SW 1271 (cell line): ENCODE results near the gene GRK5.

Experiments
- DNase-seq, 2 experiments: peaks; one replicate each; lab custom pipeline; 2025; lab: John Stamatoyannopoulos, UW

Gene GRK5

DNA sequence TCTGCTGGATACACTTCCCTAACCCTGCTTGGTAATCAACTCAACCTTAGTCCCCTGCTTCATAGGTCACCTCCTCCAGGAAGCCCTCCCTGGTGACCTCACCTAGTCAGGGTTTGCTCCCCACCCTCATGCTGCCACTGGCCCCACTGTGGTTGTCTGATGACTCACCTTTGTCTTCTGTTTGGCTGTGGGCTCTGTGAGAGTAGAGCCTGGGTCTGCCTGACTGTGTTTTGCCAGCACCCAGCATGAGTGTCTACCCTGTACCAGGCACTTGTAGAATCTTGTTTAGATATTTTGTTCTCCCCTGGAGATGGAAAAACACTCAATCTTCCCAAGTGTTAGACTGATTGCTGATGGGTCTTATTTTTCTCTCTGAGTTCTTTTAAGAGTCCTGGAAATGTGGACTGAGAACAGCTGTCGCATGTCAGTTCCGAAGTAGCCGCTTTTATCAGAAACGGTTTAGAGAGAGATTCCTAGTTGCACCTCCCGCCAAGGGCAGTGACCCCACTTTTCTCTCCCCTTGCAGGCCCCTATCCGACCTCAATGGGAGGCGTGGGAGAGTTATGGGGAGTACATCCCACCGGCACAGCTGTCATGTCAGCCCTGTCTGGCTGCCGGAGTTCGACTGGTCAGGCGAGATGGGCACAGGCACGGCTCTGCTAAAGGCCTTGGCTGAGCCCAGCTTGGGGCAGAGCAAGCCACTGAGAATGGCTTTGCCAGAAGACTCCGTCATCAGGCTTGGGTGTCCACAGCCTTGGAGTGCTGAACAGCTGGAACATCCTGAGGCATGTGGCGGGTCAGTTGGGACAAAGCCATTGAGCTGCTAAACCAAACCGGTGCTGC, 134.3 kb downstream of the GRK5 start:
- no peak for DNase-seq

DNA sequence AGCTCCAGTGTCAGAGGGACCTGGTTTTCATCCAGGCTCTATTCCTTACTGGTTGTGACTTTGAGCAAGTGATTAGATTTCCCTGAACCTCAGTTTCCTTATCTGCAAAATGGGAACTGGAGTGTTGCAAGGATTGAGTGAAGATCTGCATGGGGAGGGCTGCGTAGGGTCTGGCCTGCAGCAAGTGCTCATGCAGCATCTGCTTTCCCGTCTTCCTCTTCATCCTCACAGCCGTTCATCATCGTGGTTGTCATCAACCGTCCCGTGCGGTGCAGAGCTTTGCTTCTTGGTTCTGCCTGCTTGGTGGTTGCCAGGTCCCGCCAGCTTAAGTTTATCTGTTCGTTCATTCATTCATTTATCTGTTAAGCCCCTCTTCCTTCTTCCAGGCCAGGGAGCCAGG, 135.0 kb downstream of the GRK5 start:
- no peak for DNase-seq

DNA sequence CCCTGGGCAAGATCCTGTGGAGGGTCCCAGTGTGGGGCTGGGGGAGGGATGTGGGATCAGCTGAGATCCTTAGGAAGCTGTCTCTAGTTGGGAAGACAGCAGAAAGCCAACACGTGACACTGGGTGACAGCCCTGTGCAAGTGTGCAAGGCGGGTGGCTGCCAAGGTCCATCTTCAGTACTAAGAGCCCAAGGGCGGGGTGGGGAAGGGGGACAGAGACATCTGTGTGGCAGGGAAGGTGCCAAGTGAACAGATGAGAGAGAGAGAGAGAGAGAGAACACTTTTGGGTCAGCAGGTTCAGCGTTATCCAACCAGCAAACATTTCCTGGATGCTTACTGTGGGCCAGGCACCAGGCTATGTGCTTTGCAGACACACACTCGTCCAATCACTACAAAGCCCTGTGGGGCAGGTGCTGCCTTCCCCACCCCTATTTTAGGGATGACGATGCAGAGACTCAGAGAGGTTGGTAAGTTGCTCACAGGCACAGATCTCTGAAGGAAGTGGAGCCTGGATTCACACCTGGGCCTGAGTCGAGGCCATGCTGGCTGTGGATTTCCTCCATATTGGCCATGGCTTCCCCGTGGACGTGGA, 135.7 kb downstream of the GRK5 start:
- DNase-seq, result no peak

DNA sequence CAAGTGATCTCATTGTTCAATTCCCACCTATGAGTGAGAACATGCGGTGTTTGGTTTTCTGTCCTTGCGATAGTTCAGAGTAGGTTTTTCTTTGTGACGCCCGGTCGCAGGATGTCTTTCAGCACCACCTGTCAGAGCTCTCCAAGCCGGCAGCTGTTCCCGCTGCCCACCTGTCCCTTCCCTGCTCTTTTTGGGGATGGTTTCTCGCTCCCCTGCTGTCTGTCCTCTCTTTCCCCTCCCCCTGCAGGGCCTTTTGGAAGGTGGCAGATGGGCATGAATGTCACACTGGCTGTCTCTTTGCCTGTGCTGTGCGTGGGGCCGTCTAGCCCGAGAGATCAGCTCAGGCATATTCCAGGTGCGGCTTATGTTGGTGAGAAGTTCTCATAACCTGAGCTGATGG, 137.0 kb downstream of the GRK5 start:
- DNase-seq, result no peak

DNA sequence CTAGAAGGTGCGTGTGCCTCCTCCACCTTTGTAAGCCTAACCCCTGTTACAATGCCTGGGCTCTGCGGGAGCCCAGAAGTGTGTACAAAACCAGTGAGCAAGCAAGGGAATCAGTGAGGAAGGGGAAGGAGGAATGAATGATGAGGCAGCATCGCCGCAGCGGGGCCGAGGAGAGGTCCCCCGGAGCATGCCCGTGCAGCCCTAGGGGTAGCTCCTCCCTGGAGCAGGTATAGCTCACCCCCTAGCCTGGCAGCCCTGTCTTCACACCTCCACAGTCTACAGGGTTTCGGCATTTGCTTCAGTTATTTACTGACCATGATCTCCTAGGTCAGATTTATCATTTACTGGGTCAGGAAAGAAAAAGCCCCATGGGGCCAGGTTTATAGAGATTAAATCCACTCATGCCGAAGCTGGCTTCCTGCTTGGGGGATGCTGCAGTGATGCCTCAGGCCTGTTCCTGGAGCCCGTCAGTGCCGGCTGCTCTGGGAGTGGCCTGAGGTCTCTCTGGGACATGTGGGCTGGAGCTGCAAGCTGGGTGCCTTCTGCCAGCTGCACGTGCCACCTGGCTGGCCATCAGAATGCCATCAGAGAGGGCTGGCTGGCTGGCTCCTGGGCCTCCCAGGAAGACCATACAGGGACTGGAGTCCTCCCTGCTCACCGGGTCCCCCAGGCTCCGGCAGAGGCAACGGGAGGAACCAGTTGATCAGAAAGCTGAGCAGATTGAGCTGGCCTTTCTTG, 138.9 kb downstream of the GRK5 start:
- no peak for DNase-seq

DNA sequence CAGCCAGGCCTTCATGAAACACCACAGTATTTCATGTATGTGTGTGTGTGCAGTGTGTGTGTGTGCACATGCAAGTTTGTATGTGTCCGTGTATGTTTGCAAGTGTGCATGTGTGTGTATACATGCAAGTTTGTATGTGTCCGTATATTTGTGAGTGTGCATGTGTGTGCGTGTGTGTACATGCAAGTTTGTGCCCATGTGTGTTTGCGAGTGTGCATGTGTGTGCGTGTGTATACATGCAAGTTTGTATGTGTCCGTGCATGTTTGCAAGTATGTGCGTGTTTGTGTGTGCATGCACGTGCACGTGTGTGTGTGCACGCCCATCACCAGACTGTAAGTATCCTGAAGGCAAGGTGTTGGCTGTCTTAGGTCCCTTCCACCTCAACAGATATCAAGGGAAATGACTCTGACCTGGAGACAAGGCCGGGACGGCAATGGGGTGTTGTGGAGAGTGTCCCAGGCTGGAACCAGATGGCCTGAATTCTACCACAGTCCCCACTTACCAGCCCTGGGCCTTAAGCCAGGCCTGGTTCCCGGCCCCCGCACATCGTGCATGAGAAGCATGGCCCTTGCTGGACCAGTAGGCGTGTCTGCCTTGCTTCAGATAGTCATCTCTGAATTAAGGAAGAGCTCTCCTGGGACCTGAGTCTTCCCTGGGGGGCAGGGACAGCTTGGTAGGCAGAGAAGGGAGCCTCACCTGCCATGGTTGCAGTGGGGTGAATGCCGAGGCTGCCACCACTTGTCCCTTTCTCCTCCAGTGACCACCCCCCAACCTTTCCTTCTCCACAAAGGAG, 140.0 kb downstream of the GRK5 start:
- no peak for DNase-seq

DNA sequence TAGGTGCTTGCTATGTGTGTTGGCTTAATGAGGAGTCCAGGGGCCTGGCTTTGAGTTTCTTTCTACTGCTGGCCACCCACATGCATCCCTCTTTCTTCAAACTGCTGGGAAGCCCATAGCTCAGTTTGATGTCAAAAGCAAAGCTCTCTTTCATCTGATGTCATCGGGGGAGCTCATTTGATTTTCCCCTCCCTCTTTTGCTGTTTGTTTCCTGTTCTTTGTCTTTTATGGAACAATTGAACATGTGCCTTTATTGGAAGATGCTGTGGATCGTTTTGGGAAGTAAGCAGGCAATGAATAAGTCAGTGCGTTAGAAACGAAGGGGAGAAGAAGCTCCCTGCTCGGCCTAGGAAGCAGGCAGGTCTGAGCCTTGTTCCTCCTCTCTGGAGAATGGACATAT, 140.7 kb downstream of the GRK5 start:
- DNase-seq, result no peak

DNA sequence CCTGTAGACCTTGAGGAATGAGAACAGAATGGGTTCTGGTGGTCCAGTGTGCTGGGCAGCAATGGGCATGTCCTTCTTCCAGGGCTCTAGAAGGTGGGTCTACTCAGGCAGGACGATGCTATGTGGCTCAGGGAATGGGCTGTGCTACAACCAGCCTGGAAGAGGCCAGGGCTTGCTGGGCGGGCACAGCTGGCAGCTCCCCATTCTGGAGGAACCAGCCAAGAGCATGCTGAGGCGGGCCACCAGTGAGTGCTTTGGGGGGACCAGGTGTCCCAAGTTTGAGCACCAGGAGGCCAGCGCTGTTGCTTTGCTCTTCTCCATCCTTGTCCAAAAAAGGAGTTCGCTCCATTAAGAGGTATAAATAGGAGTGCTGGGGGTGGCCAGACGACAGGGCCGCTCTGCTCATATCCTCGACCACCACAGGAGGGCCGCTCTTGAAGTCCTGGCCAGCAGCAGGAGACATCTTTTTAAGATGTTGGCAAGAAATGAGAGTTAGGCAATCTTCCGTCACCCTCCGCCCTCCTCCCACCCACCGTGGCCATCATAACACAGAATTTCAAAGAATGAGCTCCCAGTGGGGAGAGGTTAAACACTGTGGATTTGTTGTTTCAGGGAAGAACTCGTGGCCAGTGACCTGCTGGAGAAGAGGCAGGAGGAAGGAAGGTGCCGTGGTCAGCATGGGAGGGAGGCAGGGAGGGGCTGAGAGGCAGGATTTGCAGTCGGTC, 141.3 kb downstream of the GRK5 start:
- DNase-seq, result no peak

DNA sequence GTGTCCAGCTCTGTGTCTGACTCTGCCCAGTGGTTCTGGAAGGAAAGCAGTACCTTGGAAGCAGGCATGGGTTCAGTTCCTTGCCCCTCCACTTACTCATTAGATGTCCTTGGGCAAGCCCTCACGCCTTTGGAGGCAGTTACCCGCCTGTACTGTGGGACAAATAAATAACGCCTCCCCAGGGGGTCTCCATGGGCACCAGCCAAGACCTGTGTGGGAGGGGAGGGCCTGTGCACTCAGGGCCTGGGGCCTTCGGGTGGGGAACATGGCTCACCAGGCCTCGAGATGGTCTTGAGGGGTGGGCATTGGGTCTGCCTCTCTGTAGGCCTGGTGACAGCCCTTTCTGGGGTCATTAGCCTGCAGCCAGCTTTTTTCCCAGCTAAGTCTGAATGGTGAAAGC, 142.0 kb downstream of the GRK5 start:
- DNase-seq, result no peak

DNA sequence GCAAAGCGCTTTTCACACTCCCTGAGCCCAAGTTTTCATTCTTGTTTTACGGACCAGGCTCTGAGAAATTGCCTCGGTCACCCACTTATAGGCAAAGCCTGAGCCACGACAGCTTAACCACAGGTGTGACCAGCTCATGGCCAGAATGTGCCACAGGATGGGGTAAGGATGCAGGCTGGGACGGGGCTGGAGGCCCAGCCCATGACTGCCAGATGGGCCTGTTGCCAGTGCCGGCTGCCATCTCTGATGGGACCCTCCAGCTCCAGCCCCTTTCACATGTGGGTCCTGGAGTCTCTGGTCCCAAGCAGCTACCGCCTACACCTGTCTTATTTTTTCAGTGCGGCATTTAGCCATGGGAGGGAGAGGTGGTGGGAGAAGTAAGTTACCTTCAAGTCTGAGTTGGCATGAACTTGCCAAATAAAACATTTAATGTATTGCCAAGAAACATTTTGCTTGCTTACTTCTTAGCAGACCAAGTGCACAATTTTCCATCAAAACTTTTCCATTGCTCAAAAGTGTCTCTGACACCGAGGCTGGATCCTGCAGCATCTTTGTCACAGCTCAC, 142.6 kb downstream of the GRK5 start:
- no peak for DNase-seq

DNA sequence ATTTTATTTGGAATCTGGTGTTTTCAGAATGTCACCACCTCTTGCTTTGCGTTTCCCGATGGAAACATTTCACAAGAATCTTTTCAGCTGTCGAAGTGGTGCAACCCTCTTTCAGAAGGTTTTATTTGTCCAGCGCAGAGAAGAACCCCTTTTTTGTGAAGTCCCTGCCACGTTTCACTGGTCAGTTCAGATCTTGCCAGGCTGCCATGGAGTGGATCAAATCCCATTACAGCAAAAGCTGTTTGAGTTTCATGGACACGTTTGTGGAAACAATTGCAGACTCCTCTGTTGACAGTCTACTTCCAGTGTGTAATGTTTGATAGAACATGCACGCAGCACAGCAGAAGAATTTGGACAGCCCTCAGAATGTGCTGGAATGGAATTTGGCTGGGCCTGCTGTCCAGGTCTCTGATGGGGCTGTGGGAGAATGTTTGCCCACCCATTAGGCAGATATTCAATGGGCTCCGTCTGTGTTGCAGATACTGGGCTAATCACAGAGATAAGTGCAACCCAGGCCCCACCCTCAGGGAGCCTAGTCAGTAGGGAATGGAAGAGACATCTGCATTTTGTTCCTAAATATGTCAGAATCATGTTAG, 143.2 kb downstream of the GRK5 start:
- DNase-seq, result no peak

DNA sequence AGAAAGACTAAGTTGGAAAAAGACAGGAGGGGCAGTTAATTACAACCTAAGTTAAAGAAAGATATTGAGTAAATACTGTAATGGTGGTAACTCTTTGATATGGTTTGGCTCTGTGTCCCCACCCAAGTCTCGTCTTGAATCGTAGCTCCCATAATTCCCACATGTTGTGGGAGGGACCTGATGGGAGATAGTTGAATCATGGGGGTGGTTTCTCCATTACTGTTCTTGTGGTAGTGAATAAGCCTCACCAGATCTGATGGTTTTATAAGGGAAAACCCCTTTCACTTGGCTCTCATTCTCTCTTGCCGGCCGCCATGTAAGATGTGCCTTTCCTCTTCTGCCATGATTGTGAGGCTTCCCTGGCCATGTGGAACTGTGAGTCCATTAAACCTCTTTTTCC, 143.8 kb downstream of the GRK5 start:
- DNase-seq, result no peak

DNA sequence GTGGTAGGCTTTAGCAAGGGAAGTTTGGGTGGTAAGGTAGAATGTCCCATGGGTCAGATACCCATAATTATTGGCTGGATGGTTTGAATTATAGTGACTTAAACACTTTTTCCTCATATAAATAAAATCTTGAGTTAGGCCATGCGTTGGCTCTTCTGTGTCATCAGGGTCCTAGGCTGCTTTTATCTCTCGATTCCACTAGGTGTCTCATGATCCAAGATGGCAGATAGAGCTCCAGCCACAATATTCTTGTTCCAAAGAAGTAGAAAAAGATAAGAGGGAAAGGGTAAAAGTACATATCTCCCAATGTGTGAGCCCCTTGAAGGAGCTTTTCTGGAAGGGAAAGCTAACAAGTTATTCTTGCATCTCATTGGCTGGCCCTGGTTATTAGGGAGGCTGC, 144.7 kb downstream of the GRK5 start:
- no peak for DNase-seq

DNA sequence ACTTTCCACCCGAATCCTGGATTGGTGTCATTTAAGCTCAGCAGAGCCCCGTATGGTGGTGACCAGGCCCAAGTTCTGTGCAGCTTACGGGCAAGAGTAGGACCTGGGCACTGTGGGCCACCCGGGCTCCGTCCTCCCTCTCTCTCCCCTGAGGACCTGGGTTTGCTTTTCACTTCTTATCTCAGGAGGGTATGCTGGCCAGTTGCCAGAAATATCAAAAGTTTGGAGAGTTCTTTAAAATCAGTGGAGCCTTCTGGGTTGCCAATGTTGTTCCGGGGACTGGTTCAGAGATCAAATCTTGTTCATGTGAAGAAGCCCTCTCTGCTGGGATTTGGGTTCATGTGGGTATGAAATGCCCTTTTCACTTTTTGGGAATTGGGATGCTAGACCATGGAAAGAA, 145.4 kb downstream of the GRK5 start:
- DNase-seq, result no peak

DNA sequence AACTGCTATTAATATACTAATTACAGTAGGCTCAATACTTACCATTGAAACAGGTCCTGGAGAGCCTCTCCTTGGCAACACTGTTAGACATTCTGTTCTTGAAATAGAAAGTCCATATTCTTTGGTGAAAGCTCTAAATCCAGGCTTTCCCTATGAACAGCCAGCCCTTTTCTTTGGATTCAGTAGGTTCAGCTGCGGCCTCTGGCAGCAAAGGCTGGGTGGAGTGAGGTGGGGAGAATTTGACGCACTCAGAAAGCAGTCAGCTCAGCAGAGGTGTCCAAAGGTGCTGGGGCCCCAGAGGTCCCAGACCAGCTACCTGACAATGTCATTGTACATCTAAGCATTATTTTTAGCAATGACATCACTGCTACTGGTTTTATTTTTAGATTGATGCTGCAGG, 146.1 kb downstream of the GRK5 start:
- no peak for DNase-seq

DNA sequence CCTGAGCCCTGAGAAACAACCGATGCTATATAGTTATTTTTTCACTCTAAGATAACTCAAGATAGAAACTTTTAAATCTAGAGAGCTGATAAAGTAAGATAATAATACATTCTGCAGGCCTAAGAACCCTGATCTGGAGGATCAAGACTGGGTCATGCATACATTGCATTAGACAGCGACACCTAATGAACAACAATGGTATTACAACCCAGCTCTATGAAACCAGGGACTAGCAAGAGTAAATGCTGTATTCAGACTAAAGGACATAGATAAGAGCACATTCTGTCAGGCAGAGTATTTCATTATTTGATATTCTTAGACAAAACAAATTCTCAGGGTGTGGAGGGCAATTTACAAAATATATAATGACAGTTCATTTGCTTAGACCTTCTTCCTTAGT, 148.6 kb downstream of the GRK5 start:
- no peak for DNase-seq

DNA sequence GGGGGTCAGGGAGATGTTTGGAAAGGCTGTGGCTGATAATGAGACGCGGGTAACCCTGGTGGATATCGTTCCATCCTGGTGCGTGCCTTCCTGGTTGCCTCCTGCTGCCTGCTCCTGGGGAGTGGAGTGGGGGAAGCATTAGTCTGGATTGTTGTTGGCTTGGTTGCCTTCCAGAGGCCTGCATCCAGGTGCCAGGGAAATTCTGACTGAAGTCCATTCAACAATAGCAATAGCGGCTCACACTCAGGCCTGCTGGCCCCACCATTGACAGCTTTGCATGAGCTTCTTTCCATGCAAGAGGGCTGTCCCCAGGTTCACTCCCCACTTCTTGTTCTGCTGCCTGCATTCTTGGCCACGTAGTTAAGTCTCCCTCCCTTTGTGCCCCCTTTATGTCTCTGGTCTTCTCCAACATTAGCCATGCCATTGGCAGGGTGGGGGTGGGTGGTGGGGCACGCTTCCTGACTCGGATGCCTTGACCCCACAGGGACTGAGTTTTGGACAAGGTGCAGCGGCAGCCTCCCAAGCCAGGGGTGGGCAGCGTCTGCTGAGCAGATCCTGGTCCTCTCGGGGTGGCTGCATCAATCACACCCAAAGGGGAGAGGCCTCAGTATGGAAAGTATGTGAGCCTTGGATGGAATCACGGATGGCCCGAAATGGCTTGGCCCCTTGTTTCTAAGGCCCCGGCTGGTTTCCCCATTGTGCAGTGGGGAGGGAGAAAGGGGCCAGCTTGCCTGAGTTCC, 150.2 kb downstream of the GRK5 start:
- no peak for DNase-seq

DNA sequence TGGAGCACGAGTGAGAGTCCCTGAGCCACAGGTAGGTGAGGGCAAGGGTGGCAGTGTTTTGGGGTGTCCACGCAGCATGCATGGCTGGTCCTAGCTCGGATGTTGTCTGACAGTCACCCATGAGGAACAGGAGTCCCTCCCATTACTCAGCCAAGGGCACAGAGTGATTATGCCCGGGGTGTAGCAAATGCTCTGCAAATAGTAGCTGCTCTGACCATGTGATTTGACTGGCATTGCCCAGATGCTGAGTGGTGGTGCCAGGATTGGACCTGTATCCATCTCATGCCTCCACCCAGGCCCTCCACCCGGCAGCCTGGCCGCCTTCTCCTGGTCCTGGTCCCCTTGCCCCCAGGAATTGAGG, 150.8 kb downstream of the GRK5 start:
- no peak for DNase-seq

DNA sequence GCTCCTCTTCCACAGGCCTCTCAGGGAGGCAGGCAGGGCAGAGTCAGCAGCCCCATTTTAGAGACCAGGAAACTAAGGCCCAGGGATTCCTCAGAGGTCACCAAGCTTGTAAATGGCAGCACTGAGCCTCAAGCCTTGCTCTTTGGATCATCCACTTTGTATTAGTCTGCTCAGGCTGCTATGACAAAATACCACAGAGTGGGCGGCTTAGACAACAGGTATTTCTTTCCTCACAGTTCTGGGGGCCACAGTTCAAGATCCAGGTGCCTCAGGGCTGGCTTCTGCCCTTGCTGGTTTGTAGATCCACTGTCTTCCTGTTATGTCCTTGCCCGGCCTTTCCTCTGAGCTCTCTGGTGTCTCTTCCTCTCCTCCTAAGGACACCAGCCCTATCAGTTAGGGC, 151.2 kb downstream of the GRK5 start:
- DNase-seq, result no peak

DNA sequence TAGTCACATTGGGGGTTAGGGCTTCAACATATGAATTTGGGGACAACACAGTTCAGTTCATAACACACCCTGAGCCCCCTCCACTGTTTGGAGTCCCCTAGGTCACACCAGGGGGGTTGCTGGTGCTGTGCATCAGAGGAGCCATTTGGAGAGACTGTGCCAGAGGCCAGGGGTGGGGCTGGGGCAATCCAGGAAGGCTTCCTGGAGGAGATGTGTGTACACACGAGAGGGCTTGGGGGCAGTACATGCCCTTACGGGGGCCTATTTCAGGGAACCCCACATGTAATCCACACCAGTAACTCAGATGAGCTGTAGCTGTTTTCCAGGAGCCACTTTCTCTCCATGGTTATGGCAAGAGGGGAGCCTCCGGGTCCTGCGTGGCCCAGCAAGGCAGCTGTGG, 151.7 kb downstream of the GRK5 start:
- DNase-seq, result no peak
